IPS-20b (cell line): ENCODE measurements around the gene TM4SF18.

Source experiments
- H3K27ac ChIP-seq: one replicate; pipeline ENCODE4 v1.5.1; 2013; ENCODE audit warnings: low read length
- H3K27me3 ChIP-seq: 2 replicates; pipeline ENCODE4 v1.6.1; 2013; ENCODE audit warnings: mild to moderate bottlenecking, low read length, inconsistent platforms; ENCODE audit not compliant: insufficient read depth
- H3K36me3 ChIP-seq: 2 replicates; pipeline ENCODE4 v1.6.1; 2013; ENCODE audit warnings: low read depth, mild to moderate bottlenecking, inconsistent platforms, low read length, moderate library complexity; ENCODE audit not compliant: insufficient read depth
- H3K4me1 ChIP-seq: 2 replicates; pipeline ENCODE4 v1.6.1; 2013; ENCODE audit warnings: mild to moderate bottlenecking, control low read depth, inconsistent platforms, low read length, moderate library complexity; ENCODE audit not compliant: insufficient read depth
- H3K4me3 ChIP-seq: 2 replicates; pipeline ENCODE4 v1.5.1; 2013; ENCODE audit warnings: mild to moderate bottlenecking, low read length, inconsistent platforms
- H3K9ac ChIP-seq: 2 replicates; pipeline ENCODE4 v1.6.1; 2013; ENCODE audit warnings: low read depth, mild to moderate bottlenecking, inconsistent platforms, low read length, moderate library complexity
- H3K9me3 ChIP-seq: 2 replicates; pipeline ENCODE4 v1.6.1; 2013; ENCODE audit warnings: mild to moderate bottlenecking, low read depth, low read length, inconsistent platforms; ENCODE audit not compliant: insufficient read depth

TM4SF18 gene

GRCh38 chr3:149296972-149297371 lies 36.5 kb downstream of the TM4SF18 start:
- H3K27ac ChIP-seq: no peak overlapping the region
- H3K4me1 ChIP-seq: 0 out of 2 replicates have a peak, but pooled peaks cover 4% of the 10 kb centered on the region
- no peak overlapping the region for H3K9ac ChIP-seq

GRCh38 chr3:149292666-149293065 lies 40.8 kb downstream of the TM4SF18 start:
- H3K27ac ChIP-seq: no peak overlapping the region
- H3K4me3 ChIP-seq: no peak overlapping the region
- H3K27me3 ChIP-seq: no peaks in the 10 kb centered on the region
- H3K36me3 ChIP-seq: no peaks in the 10 kb centered on the region
- H3K4me1 ChIP-seq: no peaks in the 10 kb centered on the region
- H3K9ac ChIP-seq: no peak overlapping the region
- no peaks in the 10 kb centered on the region; the same call in 1 of the 2 replicates for H3K9me3 ChIP-seq

More at GRCh38 chr3:149296972-149297371, 36.5 kb downstream of the TM4SF18 start:
- Histone ChIP-seq H3K36me3 (no peaks in the 10 kb centered on the region), H3K9me3 (no peaks in the 10 kb centered on the region), H3K27me3 (no peaks in the 10 kb centered on the region), H3K4me3 (no peak overlapping the region)

GRCh38 chr3:149291178-149291577 lies 42.3 kb downstream of the TM4SF18 start:
- H3K4me3 ChIP-seq: no peak overlapping the region
- H3K27ac ChIP-seq: no peak overlapping the region
- H3K4me1 ChIP-seq: no peaks in the 10 kb centered on the region
- H3K9ac ChIP-seq: no peak overlapping the region
- no peaks in the 10 kb centered on the region for H3K36me3 ChIP-seq
- no peaks in the 10 kb centered on the region; the same call in 1 of the 2 replicates for H3K9me3 ChIP-seq
- H3K27me3 ChIP-seq: no peaks in the 10 kb centered on the region

- H3K27ac ChIP-seq: no peak overlapping the region
- no peaks in the 10 kb centered on the region for H3K4me1 ChIP-seq
- H3K36me3 ChIP-seq: no peaks in the 10 kb centered on the region
- no peak overlapping the region for H3K9ac ChIP-seq
- H3K4me3 ChIP-seq: no peak overlapping the region
- no peaks in the 10 kb centered on the region; the same call in 1 of the 2 replicates for H3K9me3 ChIP-seq
- H3K27me3 ChIP-seq: no peaks in the 10 kb centered on the region
These were observed 44.8 kb downstream of the TM4SF18 start for GRCh38 chr3:149288655-149289054.

GRCh38 chr3:149284034-149284433 lies 49.4 kb downstream of the TM4SF18 start:
- H3K9me3 ChIP-seq: no peaks in the 10 kb centered on the region
- H3K36me3 ChIP-seq: no peaks in the 10 kb centered on the region
- H3K4me3 ChIP-seq: no peak overlapping the region
- no peaks in the 10 kb centered on the region for H3K27me3 ChIP-seq
- no peak overlapping the region for H3K9ac ChIP-seq
- no peaks in the 10 kb centered on the region for H3K4me1 ChIP-seq
- H3K27ac ChIP-seq: no peak overlapping the region

GRCh38 chr3:149283401-149283800 lies 50.0 kb downstream of the TM4SF18 start:
- Histone ChIP-seq H3K9me3 (no peaks in the 10 kb centered on the region), H3K36me3 (no peaks in the 10 kb centered on the region), H3K4me3 (no peak overlapping the region), H3K27me3 (no peaks in the 10 kb centered on the region), H3K9ac (no peak overlapping the region), H3K4me1 (no peaks in the 10 kb centered on the region), H3K27ac (no peak overlapping the region)

GRCh38 chr3:149282836-149283235 lies 50.6 kb downstream of the TM4SF18 start:
- H3K27ac ChIP-seq: no peak overlapping the region
- no peaks in the 10 kb centered on the region for H3K27me3 ChIP-seq
- H3K4me1 ChIP-seq: no peaks in the 10 kb centered on the region
- H3K9me3 ChIP-seq: no peaks in the 10 kb centered on the region
- no peak overlapping the region for H3K4me3 ChIP-seq
- H3K9ac ChIP-seq: no peak overlapping the region
- H3K36me3 ChIP-seq: no peaks in the 10 kb centered on the region

- Histone ChIP-seq H3K27me3 (no peaks in the 10 kb centered on the region), H3K4me1 (no peaks in the 10 kb centered on the region), H3K9ac (no peak overlapping the region), H3K27ac (no peak overlapping the region), H3K9me3 (no peaks in the 10 kb centered on the region), H3K4me3 (no peak overlapping the region), H3K36me3 (no peaks in the 10 kb centered on the region)
These were observed 51.1 kb downstream of the TM4SF18 start for GRCh38 chr3:149282322-149282721.

GRCh38 chr3:149280671-149281349 lies 52.6 kb downstream of the TM4SF18 start:
- Histone ChIP-seq H3K4me1 (no peaks in the 10 kb centered on the region), H3K36me3 (no peaks in the 10 kb centered on the region), H3K9ac (no peak overlapping the region), H3K27me3 (no peaks in the 10 kb centered on the region), H3K4me3 (no peak overlapping the region), H3K9me3 (no peaks in the 10 kb centered on the region), H3K27ac (no peak overlapping the region)

GRCh38 chr3:149278911-149279310 lies 54.5 kb downstream of the TM4SF18 start:
- H3K9me3 ChIP-seq: no peaks in the 10 kb centered on the region
- H3K27me3 ChIP-seq: no peaks in the 10 kb centered on the region
- no peaks in the 10 kb centered on the region for H3K4me1 ChIP-seq
- no peak overlapping the region for H3K27ac ChIP-seq
- H3K9ac ChIP-seq: no peak overlapping the region
- no peak overlapping the region for H3K4me3 ChIP-seq
- H3K36me3 ChIP-seq: no peaks in the 10 kb centered on the region

- Histone ChIP-seq H3K27me3 (no peaks in the 10 kb centered on the region), H3K9ac (no peak overlapping the region), H3K9me3 (no peaks in the 10 kb centered on the region), H3K27ac (no peak overlapping the region), H3K4me1 (no peaks in the 10 kb centered on the region), H3K36me3 (no peaks in the 10 kb centered on the region), H3K4me3 (no peak overlapping the region)
These were observed 56.1 kb downstream of the TM4SF18 start for GRCh38 chr3:149277331-149277813.

- no peak overlapping the region for H3K27ac ChIP-seq
- no peak overlapping the region for H3K9ac ChIP-seq
- no peaks in the 10 kb centered on the region for H3K36me3 ChIP-seq
- no peaks in the 10 kb centered on the region for H3K4me1 ChIP-seq
- H3K4me3 ChIP-seq: no peak overlapping the region
- no peaks in the 10 kb centered on the region for H3K9me3 ChIP-seq
- no peaks in the 10 kb centered on the region for H3K27me3 ChIP-seq
These were observed 56.8 kb downstream of the TM4SF18 start for GRCh38 chr3:149276619-149277018.
